Measurements from ENCODE around the gene ZBTB20. TPM values are rescaled to one million over a fixed set of nuclear protein-coding genes. Genes with fewer than 3 reads are reported as not detected.

Gene ZBTB20
- total RNA-seq, 1 donor = 32.9 TPM

DNA sequence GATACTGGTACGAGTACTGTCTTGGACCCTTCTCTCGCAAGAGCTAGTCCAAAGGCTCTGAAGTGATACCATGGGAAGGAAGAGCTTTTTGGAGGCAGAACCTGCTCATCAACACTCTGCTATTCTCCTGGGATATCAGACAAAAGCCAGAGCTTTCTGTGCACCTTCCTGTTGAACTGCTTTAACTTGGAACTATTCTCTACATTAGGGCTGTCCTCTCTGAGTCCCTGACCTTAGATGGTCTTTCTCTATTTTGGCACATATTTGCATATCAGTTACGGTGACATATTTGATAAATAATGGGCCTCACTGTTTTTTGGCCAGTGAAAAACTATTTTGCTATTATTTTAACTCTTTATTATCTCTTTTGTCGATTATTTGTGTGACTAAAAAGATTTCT is 706.4 kb downstream of the ZBTB20 start:
- Histone ChIP-seq H3K36me3 (ENCODE audit: insufficient read depth, low read length) (no peaks in the 10 kb centered on the region), H3K9me3 (ENCODE audit: low read depth, low read length) (no peaks in the 10 kb centered on the region), H3K4me3 (ENCODE audit: insufficient read depth, low read length) (no peak overlapping the region), H3K4me2 (ENCODE audit: insufficient read depth, low read length) (no peak overlapping the region), H2AFZ (ENCODE audit: low read length) (no peak overlapping the region), H3K4me1 (ENCODE audit: insufficient read depth, low read length) (peaks cover 10% of the 10 kb centered on the region), H3K27me3 (ENCODE audit: insufficient read depth, low read length) (no peaks in the 10 kb centered on the region), H3K79me2 (ENCODE audit: insufficient read depth, low read length) (peaks cover 7% of the 10 kb centered on the region), H3K27ac (ENCODE audit: low read depth, low read length) (no peak overlapping the region), H4K20me1 (ENCODE audit: insufficient read depth, low read length) (peaks cover 37% of the 10 kb centered on the region)
- no peak for DNase-seq (ENCODE audit: insufficient read length, low spot score, missing footprints)
- no peak for TF ChIP-seq CTCF (IDR thresholded peaks at IDR 0.05; ENCODE audit: extremely low read depth, low read depth, low read length)

DNA sequence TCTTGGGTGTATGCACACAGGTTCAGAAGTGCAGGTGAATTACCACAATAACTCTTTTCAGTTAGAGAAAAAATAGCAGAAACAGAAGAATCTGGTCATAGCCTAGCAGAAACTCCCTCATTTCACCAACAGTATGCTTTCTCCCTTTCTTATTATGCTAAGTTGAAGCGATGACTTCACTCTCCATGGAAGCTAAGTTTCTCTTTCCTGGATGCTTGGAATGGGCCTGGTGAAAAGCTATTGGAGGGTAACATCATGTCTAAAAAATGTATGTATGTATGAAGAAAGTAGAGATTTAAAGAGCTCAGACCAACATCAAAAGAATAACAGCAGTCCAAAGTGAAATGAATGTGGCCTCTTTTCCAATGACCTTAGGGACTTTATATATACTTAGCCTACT is 707.8 kb downstream of the ZBTB20 start:
- no peaks in the 10 kb centered on the region for H3K27me3 ChIP-seq (ENCODE audit: insufficient read depth, low read length)
- H3K4me3 ChIP-seq (ENCODE audit: insufficient read depth, low read length) = no peak overlapping the region
- no peaks in the 10 kb centered on the region for H3K36me3 ChIP-seq (ENCODE audit: insufficient read depth, low read length)
- H3K79me2 ChIP-seq (ENCODE audit: insufficient read depth, low read length) = peaks cover 7% of the 10 kb centered on the region
- H3K27ac ChIP-seq (ENCODE audit: low read depth, low read length) = no peak overlapping the region
- no peak for TF ChIP-seq CTCF (IDR thresholded peaks at IDR 0.05; ENCODE audit: extremely low read depth, low read depth, low read length)
- no peak overlapping the region for H3K4me2 ChIP-seq (ENCODE audit: insufficient read depth, low read length)
- no peak overlapping the region for H2AFZ ChIP-seq (ENCODE audit: low read length)
- DNase-seq (ENCODE audit: insufficient read length, low spot score, missing footprints) = no peak
- H3K4me1 ChIP-seq (ENCODE audit: insufficient read depth, low read length) = peaks cover 10% of the 10 kb centered on the region
- no peaks in the 10 kb centered on the region for H3K9me3 ChIP-seq (ENCODE audit: low read depth, low read length)
- H4K20me1 ChIP-seq (ENCODE audit: insufficient read depth, low read length) = peaks cover 37% of the 10 kb centered on the region

DNA sequence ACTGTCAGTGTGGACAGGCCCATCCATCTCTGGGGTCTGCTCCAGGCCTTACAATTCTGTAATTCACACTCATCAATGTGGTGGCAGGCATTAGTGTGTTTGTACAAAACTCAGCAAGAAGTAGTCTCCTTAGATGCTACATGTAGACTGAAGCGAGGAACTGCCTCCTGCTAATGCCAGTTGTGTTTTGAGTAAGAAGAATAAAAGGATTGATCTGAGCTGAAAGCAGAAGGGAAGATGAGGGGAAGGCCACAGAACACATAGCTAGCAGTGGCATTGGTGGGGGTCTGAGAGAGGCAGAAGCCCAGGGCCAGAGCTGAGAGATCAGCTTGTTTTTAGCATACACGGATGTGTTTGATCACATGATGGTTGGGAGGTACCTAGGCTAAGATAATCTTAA is 709.2 kb downstream of the ZBTB20 start:
- Histone ChIP-seq H3K79me2 (ENCODE audit: insufficient read depth, low read length) (peaks cover 7% of the 10 kb centered on the region), H3K27me3 (ENCODE audit: insufficient read depth, low read length) (no peaks in the 10 kb centered on the region), H3K27ac (ENCODE audit: low read depth, low read length) (no peak overlapping the region), H3K36me3 (ENCODE audit: insufficient read depth, low read length) (no peaks in the 10 kb centered on the region), H4K20me1 (ENCODE audit: insufficient read depth, low read length) (peaks cover 43% of the 10 kb centered on the region), H3K4me2 (ENCODE audit: insufficient read depth, low read length) (no peak overlapping the region), H3K9me3 (ENCODE audit: low read depth, low read length) (no peaks in the 10 kb centered on the region), H3K4me1 (ENCODE audit: insufficient read depth, low read length) (peaks cover 10% of the 10 kb centered on the region), H3K4me3 (ENCODE audit: insufficient read depth, low read length) (no peak overlapping the region), H2AFZ (ENCODE audit: low read length) (no peak overlapping the region)
- DNase-seq (ENCODE audit: insufficient read length, low spot score, missing footprints) = no peak
- TF ChIP-seq CTCF (IDR thresholded peaks at IDR 0.05; ENCODE audit: extremely low read depth, low read depth, low read length) = no peak

DNA sequence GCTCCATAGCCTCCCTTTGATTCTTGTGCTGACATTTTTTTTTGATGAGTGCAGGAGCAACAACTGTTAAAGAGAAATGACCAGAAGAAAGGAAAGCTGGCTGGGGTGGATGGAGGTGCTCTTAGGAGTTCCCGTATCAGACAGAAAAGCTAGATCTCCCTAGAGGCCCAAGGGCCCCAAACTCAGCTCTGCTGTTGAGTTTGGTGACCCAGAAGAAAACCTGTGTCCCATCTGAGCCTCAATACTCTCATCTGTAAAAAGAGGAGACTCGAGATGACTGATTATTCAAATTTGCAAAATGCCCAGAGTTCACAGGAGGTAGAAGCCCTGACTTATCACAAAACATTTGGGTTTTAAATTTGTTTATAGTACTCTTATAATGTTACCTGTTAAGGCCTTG is 710.9 kb downstream of the ZBTB20 start:
- Histone ChIP-seq H2AFZ (ENCODE audit: low read length) (no peak overlapping the region), H3K4me1 (ENCODE audit: insufficient read depth, low read length) (no peaks in the 10 kb centered on the region), H3K4me3 (ENCODE audit: insufficient read depth, low read length) (no peak overlapping the region), H3K79me2 (ENCODE audit: insufficient read depth, low read length) (peaks cover 7% of the 10 kb centered on the region), H3K36me3 (ENCODE audit: insufficient read depth, low read length) (no peaks in the 10 kb centered on the region), H3K27me3 (ENCODE audit: insufficient read depth, low read length) (no peaks in the 10 kb centered on the region), H4K20me1 (ENCODE audit: insufficient read depth, low read length) (peaks cover 37% of the 10 kb centered on the region), H3K4me2 (ENCODE audit: insufficient read depth, low read length) (no peak overlapping the region), H3K27ac (ENCODE audit: low read depth, low read length) (no peak overlapping the region), H3K9me3 (ENCODE audit: low read depth, low read length) (no peaks in the 10 kb centered on the region)
- no peak for TF ChIP-seq CTCF (IDR thresholded peaks at IDR 0.05; ENCODE audit: extremely low read depth, low read depth, low read length)
- no peak for DNase-seq (ENCODE audit: insufficient read length, low spot score, missing footprints)
